Progenitor cell of endocrine pancreas (in vitro differentiated cells): ENCODE data around the gene STK36. TPM values are rescaled to one million over a fixed set of nuclear protein-coding genes. Genes with fewer than 3 reads are reported as not detected.
A peak's percentile ranks its signal among the peaks of the same experiment; 100 is the strongest.

Experiments used
- DNase-seq: peaks from one replicate; pipeline ENCODE4 v3.0.0; 2021; ENCODE audit warnings: low spot score; ENCODE audit not compliant: unreplicated experiment
- H3K27ac Mint-ChIP-seq: 2 replicates; pipeline ENCODE4 v1.8.0; 2021; ENCODE audit warnings: mild to moderate bottlenecking, moderate library complexity, mixed read lengths
- H3K27me3 Mint-ChIP-seq: 2 replicates; pipeline ENCODE4 v1.8.0; 2021; ENCODE audit warnings: mixed read lengths
- H3K36me3 Mint-ChIP-seq: 2 replicates; pipeline ENCODE4 v1.8.0; 2022; ENCODE audit warnings: mixed read lengths; ENCODE audit not compliant: insufficient read depth
- H3K4me1 Mint-ChIP-seq: 2 replicates; pipeline ENCODE4 v1.8.0; 2021; ENCODE audit warnings: low read depth, mixed read lengths
- H3K4me3 Mint-ChIP-seq: 2 replicates; pipeline ENCODE4 v1.8.0; 2021; ENCODE audit warnings: low read depth, mild to moderate bottlenecking, moderate library complexity, mixed read lengths
- H3K9me3 Mint-ChIP-seq: 2 replicates; pipeline ENCODE4 v1.8.0; 2021; ENCODE audit warnings: low read depth, mixed read lengths
- CTCF ChIP-seq: fragments of 200-600 bp; sonication (generic); IDR thresholded peaks from one replicate; pipeline ENCODE4 v1.5.0; 2021; ENCODE audit warnings: antibody characterized with exemption, mild to moderate bottlenecking; ENCODE audit not compliant: unreplicated experiment
- total RNA-seq: library from RNA; stranded (reverse); gene quantifications from 2 replicates; pipeline ENCODE4 v1.2.1, GENCODE V29; 2021

Gene STK36
- total RNA-seq, 1 donor from 2014 or later = 137 TPM

GRCh38 chr2:218662827-218663226 lies 9.1 kb upstream of the STK36 start:
- no peak for DNase-seq
- Mint-ChIP-seq H3K36me3 (peaks cover 16% of the 10 kb centered on the region), H3K4me3 (no peak overlapping the region)

GRCh38 chr2:218663901-218664300 lies 8.0 kb upstream of the STK36 start:
- peaks cover 16% of the 10 kb centered on the region for H3K36me3 Mint-ChIP-seq
- no peak for TF ChIP-seq CTCF
- no peak for DNase-seq
- H3K27ac Mint-ChIP-seq = no peak overlapping the region
- peaks cover 10% of the 10 kb centered on the region for H3K4me1 Mint-ChIP-seq
- no peaks in the 10 kb centered on the region for H3K27me3 Mint-ChIP-seq
- no peak overlapping the region for H3K4me3 Mint-ChIP-seq
- H3K9me3 Mint-ChIP-seq = no peaks in the 10 kb centered on the region

More at GRCh38 chr2:218662827-218663226, 9.1 kb upstream of the STK36 start:
- H3K9me3 Mint-ChIP-seq = no peaks in the 10 kb centered on the region
- H3K4me1 Mint-ChIP-seq = peaks cover 18% of the 10 kb centered on the region
- H3K27ac Mint-ChIP-seq = no peak overlapping the region
- no peak for TF ChIP-seq CTCF
- no peaks in the 10 kb centered on the region for H3K27me3 Mint-ChIP-seq

- Mint-ChIP-seq H3K9me3 (no peaks in the 10 kb centered on the region), H3K27me3 (no peaks in the 10 kb centered on the region), H3K4me1 (peaks cover 8% of the 10 kb centered on the region), H3K36me3 (peaks cover 16% of the 10 kb centered on the region), H3K4me3 (no peak overlapping the region), H3K27ac (no peak overlapping the region)
- no peak for DNase-seq
- TF ChIP-seq CTCF = no peak
Observed at GRCh38 chr2:218664653-218665052, 7.2 kb upstream of the STK36 start.

GRCh38 chr2:218671097-218671653 lies 711 bp upstream of the STK36 start:
- no peak for DNase-seq
- H3K27me3 Mint-ChIP-seq = no peaks in the 10 kb centered on the region
- TF ChIP-seq CTCF = no peak
- H3K9me3 Mint-ChIP-seq = no peaks in the 10 kb centered on the region
- peaks cover 19% of the 10 kb centered on the region for H3K4me1 Mint-ChIP-seq
- H3K4me3 Mint-ChIP-seq = peak overlapping the region; percentile 97
- H3K36me3 Mint-ChIP-seq = peaks cover 6% of the 10 kb centered on the region
- peak overlapping the region; percentile 98 for H3K27ac Mint-ChIP-seq

- Mint-ChIP-seq H3K27me3 (no peaks in the 10 kb centered on the region), H3K36me3 (peaks cover 9% of the 10 kb centered on the region), H3K4me3 (no peak overlapping the region), H3K27ac (no peak overlapping the region), H3K9me3 (no peaks in the 10 kb centered on the region), H3K4me1 (no peaks in the 10 kb centered on the region)
- TF ChIP-seq CTCF = no peak
- no peak for DNase-seq
Observed at GRCh38 chr2:218679119-218679518, 7.2 kb downstream of the STK36 start.
